Measurements from ENCODE around the gene CCNB2.

DNA sequence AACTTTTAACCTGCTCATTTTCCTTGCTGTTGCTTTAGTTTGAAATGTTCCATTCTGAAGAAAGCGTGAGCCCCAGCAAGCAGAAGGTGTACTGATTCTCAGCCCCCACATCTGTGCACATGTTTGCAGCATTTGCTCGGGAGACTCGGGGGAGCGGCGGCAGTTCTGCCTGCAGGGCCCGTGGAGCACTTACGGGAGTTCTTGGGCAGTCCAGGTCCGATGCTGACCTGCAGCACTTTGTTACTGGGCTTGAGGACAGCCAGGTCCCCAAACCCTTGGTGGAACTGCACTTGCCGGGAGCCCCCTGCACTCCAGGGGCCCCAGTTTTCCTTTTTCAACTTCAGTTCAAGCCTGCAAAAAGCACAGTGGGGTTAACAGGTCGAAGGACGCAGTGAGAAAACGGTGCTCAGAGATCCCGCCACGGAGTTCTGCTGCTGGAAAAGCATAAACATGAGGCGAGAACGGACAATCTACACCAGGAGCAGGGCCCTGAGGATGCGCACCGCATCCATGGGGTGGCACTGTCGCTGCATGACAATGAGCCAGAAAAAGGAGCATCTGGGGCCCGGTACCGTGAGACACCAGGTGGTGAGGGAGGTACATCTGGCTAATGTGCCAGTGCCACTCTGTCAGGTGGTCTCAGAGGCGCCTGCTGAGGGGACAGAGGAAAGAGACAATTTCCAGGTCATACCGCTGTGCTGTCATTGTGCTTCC is 56.1 kb downstream of the CCNB2 start:
- TF ChIP-seq FOXP2 (optimal IDR thresholded peaks at IDR 0.05; ENCODE audit: control extremely low read depth, extremely low read length, insufficient read depth) (no peak), POLR2AphosphoS5 (IDR thresholded peaks at IDR 0.05; ENCODE audit: borderline replicate concordance, low read depth, low read length) (no peak)

All from SK-N-MC (cell line).